ENCODE measurements around the gene PTPRH.

Gene PTPRH

DNA sequence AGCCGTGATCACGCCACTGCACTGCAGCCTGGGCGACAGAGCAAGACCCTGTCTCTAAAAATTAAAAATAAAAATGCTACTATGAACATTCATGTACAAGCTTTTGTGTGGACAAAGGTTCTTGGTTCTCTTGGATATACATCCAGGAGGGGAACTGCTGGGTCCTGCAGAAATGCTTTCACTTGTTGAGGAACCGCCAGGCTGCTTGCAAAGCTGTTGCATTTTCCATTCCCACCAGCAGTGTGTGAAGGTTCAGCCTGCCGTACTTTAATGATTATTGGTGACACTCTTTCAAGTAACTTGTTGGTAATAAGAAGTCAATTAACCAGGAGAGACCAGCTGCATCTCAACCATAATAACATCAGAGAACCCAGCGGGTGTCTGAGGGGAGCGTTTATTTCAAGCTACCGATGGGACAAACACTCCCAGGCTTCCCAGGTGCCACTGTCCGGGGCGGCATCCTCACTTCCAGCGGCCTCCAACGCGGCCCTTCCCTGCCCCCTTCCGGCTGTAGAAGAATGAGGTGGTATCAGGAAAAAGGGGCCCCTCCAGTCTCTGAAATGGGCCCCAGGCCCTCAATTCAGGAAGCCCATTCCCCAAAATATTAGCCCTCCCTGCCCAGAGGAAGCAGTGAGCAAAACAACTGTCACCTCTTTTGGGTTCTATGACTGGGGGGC, 76.7 kb downstream of the PTPRH start:
- no peak for DNase-seq (ENCODE audit: low read depth)

DNA sequence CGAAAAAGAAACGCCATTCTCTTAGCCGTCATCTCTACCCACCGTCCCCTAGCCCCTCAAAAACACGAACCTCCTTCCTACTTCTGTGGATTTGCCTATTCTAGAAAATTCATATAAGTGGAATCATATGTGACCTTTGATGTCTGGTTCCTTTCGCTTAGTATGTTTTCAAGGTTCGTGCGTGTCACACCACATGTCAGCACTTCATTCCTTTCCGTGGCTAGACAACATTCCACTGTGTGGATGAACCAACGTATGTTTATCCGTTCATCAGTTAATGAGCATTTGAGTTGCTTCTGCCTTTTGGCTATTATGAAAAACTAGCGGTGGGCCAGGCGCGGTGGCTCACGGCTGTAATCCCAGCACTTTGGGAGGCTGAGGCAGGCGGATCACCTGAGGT, 77.9 kb downstream of the PTPRH start:
- DNase-seq (ENCODE audit: low read depth), result no peak

Data from activated T-helper 9 cell treated with anti-CD3 and anti-CD28 coated beads, Interleukin-2, amount 50 U/mL, for 16 hours (primary cell).